Testis (tissue), 3 donors: ENCODE measurements around the gene CCR2. TPM values are rescaled to one million over a fixed set of nuclear protein-coding genes. Genes with fewer than 3 reads are reported as not detected.
"Not testable (repeated sequence)": the region's sequence is repeated elsewhere in the genome, so short reads cannot be mapped to it uniquely, and the experiment has no call there.

Experiments
- DNase-seq: peaks from one replicate; pipeline ENCODE4 v3.0.0-alpha.2; 2019
- H3K27ac ChIP-seq, 2 donors: fragments of 200-600 bp; sonication (generic); one replicate each; pipeline ENCODE4 v1.5.1; 2019
- H3K27me3 ChIP-seq: fragments of 200-600 bp; sonication (generic); one replicate; pipeline ENCODE4 v1.5.1; 2019
- H3K36me3 ChIP-seq: fragments of 200-600 bp; sonication (generic); one replicate; pipeline ENCODE4 v1.5.1; 2017; ENCODE audit warnings: low read depth; ENCODE audit errors: missing control alignments
- H3K4me1 ChIP-seq: fragments of 200-600 bp; sonication (generic); one replicate; pipeline ENCODE4 v1.5.1; 2019
- H3K4me3 ChIP-seq, 2 donors: fragments of 200-600 bp; sonication (generic); one replicate each; pipeline ENCODE4 v1.5.1; 2017 to 2019
- H3K9me3 ChIP-seq: fragments of 200-600 bp; sonication (generic); one replicate; pipeline ENCODE4 v1.5.1; 2017
- CTCF ChIP-seq, 3 experiments: fragments of 450-650 bp in 2 of 3; fragments of 200-600 bp in 1 of 3; sonication (generic) in 1 of 3; IDR thresholded peaks; one replicate each; pipeline ENCODE4 v1.5.1; 2016 to 2019; ENCODE audit warnings: antibody characterized with exemption in 3 of 3, mild to moderate bottlenecking in 2 of 3, moderate library complexity in 1 of 3
- POLR2A ChIP-seq: fragments of 450-650 bp; IDR thresholded peaks from one replicate; pipeline ENCODE4 v1.6.1; 2017; ENCODE audit warnings: antibody characterized with exemption, mild to moderate bottlenecking, moderate library complexity
- WGBS, 2 donors: methylation state at CpG; one replicate each; pipeline ENCODE4 v1.1.5; 2018; 5-methylcytosine and 5-hydroxymethylcytosine counted together
- intact Hi-C: fragments of 100-400 bp; cut with DNase I; formaldehyde crosslinking; loops from one replicate; pipeline ENCODE4 v1.15.1; 2023; ENCODE audit warnings: low total_unique reads
- polyA plus RNA-seq: library from polyadenylated mRNA; stranded (reverse); fragments of 350-450 nt; fragmentation: Illumina TruSeq; extraction: RNeasy Lipid Tissue Mini Kit (QIAGEN cat#74804); gene quantifications from one replicate; pipeline ENCODE4 v1.2.3, GENCODE V29; 2014; ENCODE audit warnings: low read depth, low replicate concordance; ENCODE audit not compliant: insufficient read depth
- total RNA-seq, 2 donors: library from RNA; depleted of rRNA; stranded (reverse); fragments of >200 nt; gene quantifications; one replicate each; pipeline ENCODE4 v1.2.3, GENCODE V29; 2016

Gene CCR2
- total and polyA plus RNA-seq, 3 donors from 2014 or later = 1.2 to 2.7 TPM; not detected in 1

- Histone ChIP-seq H3K4me1 (no peaks in the 10 kb centered on the region), H3K27ac (no peak overlapping the region), H3K9me3 (no peaks in the 10 kb centered on the region), H3K4me3 (no peak overlapping the region), H3K27me3 (no peaks in the 10 kb centered on the region), H3K36me3 (no peaks in the 10 kb centered on the region)
- intact Hi-C loops = no loop called here
- 64 to 75% methylated on average over 6 of the region's 6 CpGs for WGBS, 2 donors
- DNase-seq = no peak
- TF ChIP-seq CTCF (IDR thresholded peaks at IDR 0.05) (no peak), POLR2A (no peak)
Observed at GRCh38 chr3:46383211-46383950, 29.5 kb downstream of the CCR2 start.

DNA sequence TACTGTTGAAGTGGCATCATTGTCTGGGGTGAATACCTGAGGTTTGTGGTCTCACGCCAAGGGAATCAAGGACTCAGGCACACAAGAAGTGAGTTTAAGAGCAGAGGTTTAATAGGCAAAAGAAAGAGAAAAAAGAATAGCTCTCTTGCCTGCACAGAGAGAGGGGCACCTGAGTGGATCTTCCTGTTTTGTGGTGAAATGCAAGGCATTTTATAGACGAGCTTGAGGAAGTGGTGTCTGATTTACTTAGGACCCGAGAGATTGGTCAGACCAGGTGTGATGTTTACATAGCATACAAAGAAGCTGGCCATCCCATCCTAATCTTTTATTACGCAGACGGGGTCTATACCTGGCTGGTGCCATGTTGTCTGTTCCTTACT is 30.0 kb downstream of the CCR2 start:
- 78 to 79% methylated on average over 5 of the region's 5 CpGs for WGBS, 2 donors
- Histone ChIP-seq H3K27me3 (no peaks in the 10 kb centered on the region), H3K9me3 (no peaks in the 10 kb centered on the region), H3K4me3 (no peak overlapping the region), H3K36me3 (no peaks in the 10 kb centered on the region), H3K4me1 (no peaks in the 10 kb centered on the region), H3K27ac (no peak overlapping the region)
- no peak for DNase-seq
- intact Hi-C loops = no loop called here
- TF ChIP-seq POLR2A = no peak
- no peak for TF ChIP-seq CTCF (IDR thresholded peaks at IDR 0.05)

DNA sequence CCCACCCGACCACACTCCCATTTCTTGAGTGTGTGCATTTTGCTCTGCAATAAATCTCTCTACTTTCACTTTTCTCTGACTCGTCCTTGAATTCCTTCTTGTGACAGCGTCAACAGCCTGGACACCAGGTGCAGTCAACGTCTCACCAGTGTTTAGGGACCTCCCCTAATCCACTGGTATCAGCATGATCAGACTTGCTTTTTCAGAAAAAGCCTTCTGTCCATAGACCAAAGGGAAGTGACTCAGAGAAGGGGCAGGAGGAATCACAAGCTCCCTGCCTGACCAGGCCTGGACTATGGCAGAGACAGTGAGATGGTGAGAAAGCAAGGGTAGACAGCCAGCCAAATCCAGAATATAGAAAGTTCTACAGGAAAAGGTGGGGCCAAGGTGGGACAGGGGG is 32.3 kb downstream of the CCR2 start:
- Histone ChIP-seq H3K4me1 (no peaks in the 10 kb centered on the region), H3K27me3 (no peaks in the 10 kb centered on the region), H3K36me3 (no peaks in the 10 kb centered on the region), H3K27ac (no peak overlapping the region), H3K9me3 (no peaks in the 10 kb centered on the region), H3K4me3 (no peak overlapping the region)
- WGBS, 2 donors = 28 to 58% methylated on average over 4 of the region's 4 CpGs
- DNase-seq = no peak
- TF ChIP-seq CTCF (IDR thresholded peaks at IDR 0.05) (no peak), POLR2A (no peak)
- intact Hi-C loops = no loop called here

- 87 to 94% methylated on average over 4 of the region's 4 CpGs for WGBS, 2 donors
- H3K36me3 ChIP-seq, intact Hi-C loops, H3K4me3 ChIP-seq, H3K4me1 ChIP-seq, H3K27me3 ChIP-seq, DNase-seq, H3K9me3 ChIP-seq, H3K27ac ChIP-seq: not testable (repeated sequence)
Observed at GRCh38 chr3:46388847-46389246, 34.9 kb downstream of the CCR2 start.

DNA sequence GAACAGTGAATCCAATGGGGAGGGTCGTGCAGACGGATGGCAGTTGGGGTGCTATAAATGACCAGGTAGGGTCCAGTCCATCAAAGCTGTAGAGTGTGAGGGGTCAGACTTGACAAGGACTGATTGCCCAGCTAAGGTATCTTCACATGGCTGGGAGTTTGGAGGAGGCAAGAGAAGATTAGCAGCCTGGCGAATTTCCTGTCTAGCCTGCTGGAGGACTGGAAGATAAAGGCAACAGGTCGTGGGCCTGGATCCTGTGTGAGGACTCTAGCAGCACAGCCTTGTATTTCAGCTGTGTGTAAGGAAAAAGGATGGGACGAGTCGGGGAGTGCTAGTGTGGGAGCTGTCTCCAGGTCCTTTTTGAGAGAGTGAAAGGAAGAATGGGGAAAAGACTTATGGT is 35.4 kb downstream of the CCR2 start:
- Histone ChIP-seq H3K27me3 (no peaks in the 10 kb centered on the region), H3K36me3 (no peaks in the 10 kb centered on the region), H3K27ac (no peak overlapping the region), H3K4me1 (no peaks in the 10 kb centered on the region), H3K9me3 (no peaks in the 10 kb centered on the region), H3K4me3 (no peak overlapping the region)
- intact Hi-C loops = no loop called here
- no peak for TF ChIP-seq POLR2A
- no peak for TF ChIP-seq CTCF (IDR thresholded peaks at IDR 0.05)
- WGBS, 2 donors = 61 to 65% methylated on average over 6 of the region's 6 CpGs
- no peak for DNase-seq

DNA sequence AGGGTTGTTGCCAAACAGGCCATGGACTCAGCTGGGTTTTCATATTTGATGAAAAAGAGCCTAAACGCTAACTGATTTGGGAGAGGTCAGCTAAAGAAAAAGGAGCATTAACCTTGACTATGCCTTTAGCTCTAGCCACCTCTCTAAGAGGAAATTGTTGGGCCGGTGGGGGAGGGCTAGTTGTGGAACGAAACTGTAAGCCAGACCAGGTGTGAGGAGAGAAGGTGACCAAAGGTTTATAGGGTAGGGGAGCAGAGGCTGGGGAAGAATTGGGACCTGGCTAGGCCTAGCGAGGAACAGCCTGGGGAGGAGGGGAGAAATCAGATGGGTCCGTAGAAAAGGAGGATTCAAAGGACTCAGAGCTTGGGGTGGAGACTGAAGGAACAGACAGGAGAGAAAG is 37.6 kb downstream of the CCR2 start:
- WGBS, 2 donors = 83% methylated on average over 5 of the region's 5 CpGs
- intact Hi-C loops, H3K27ac ChIP-seq, H3K27me3 ChIP-seq, DNase-seq, H3K9me3 ChIP-seq, H3K4me1 ChIP-seq, H3K4me3 ChIP-seq, H3K36me3 ChIP-seq: not testable (repeated sequence)
